Measurements from ENCODE around the gene NTRK2.

DNA sequence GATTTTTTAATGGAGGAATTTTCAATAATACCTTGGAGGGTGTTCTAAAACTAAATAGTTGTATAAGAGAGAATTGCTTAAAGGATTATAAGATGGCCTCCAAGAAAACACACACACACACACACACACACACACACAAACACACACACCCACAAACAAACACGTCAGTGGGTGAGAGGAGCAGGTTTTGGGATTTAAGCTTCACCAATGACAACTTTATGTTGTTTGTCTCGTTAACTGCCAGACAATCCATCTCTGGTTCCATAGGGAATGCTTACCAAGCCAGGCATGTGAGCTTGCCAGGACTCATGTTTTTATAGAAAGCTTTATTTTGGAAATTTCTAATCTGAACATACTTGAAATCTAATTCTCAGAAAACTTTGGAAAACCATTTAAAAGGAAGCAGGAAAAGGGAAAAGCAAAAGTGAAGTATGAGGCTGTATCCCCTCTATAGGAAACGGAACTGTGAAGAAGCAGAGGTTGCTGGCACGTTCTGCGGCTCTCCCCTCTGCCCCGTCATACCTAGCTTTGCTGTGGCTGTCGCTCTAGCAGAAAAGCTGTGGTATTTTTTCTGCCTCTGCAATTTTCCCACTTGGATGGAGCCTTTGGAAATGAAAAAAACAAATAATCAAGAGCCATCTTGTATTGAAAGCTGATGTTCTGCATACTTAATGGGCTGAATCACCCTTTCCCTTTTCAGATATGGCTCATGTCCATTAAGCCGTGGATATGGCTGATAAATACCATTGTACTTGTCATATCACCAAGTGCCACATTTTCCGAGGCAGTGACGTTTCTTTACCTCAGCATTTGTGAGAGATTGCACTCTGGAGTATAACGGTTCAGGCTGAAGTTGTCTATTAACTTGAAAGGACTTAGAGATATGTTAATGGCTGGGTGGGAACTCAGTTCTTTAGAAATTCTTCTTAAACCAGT lies 112.7 kb downstream of the NTRK2 start:
- TF ChIP-seq, protein P1, sequence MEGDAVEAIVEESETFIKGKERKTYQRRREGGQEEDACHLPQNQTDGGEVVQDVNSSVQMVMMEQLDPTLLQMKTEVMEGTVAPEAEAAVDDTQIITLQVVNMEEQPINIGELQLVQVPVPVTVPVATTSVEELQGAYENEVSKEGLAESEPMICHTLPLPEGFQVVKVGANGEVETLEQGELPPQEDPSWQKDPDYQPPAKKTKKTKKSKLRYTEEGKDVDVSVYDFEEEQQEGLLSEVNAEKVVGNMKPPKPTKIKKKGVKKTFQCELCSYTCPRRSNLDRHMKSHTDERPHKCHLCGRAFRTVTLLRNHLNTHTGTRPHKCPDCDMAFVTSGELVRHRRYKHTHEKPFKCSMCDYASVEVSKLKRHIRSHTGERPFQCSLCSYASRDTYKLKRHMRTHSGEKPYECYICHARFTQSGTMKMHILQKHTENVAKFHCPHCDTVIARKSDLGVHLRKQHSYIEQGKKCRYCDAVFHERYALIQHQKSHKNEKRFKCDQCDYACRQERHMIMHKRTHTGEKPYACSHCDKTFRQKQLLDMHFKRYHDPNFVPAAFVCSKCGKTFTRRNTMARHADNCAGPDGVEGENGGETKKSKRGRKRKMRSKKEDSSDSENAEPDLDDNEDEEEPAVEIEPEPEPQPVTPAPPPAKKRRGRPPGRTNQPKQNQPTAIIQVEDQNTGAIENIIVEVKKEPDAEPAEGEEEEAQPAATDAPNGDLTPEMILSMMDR (IDR thresholded peaks at IDR 0.05), result no peak
- TF ChIP-seq POLR2AphosphoS5 (IDR thresholded peaks at IDR 0.05) (no peak), EP300 (IDR thresholded peaks at IDR 0.05) (no peak), POLR2A (IDR thresholded peaks at IDR 0.05) (no peak)

All from suprapubic skin (tissue), 4 donors.